Osteoblast (primary cell): ENCODE data around the gene EDAR. TPM values are rescaled to one million over a fixed set of nuclear protein-coding genes. Genes with fewer than 3 reads are reported as not detected.
A peak's percentile ranks its signal among the peaks of the same experiment; 100 is the strongest.

Experiments
- DNase-seq: peaks from one replicate; pipeline ENCODE4 v3.0.0; 2011; ENCODE audit warnings: low spot score, mixed read lengths; ENCODE audit not compliant: insufficient read length; ENCODE audit errors: missing footprints
- H2AFZ ChIP-seq: 2 replicates; pipeline ENCODE4 v1.6.0; 2011; ENCODE audit warnings: mild to moderate bottlenecking, low read length
- H3K27ac ChIP-seq: 2 replicates; pipeline ENCODE4 v1.5.1; 2011; ENCODE audit warnings: mild to moderate bottlenecking, low read depth, low read length, moderate library complexity
- H3K27me3 ChIP-seq: 2 replicates; pipeline ENCODE4 v1.6.0; 2012; ENCODE audit warnings: mild to moderate bottlenecking, control low read depth, inconsistent platforms, low read length, moderate library complexity; ENCODE audit not compliant: insufficient read depth
- H3K36me3 ChIP-seq: 2 replicates; pipeline ENCODE4 v1.5.1; 2011; ENCODE audit warnings: mild to moderate bottlenecking, low read length, control low read depth, moderate library complexity; ENCODE audit not compliant: insufficient read depth
- H3K4me1 ChIP-seq: 2 replicates; pipeline ENCODE4 v1.5.1; 2011; ENCODE audit warnings: mild to moderate bottlenecking, low read length, control low read depth, moderate library complexity; ENCODE audit not compliant: insufficient read depth
- H3K4me2 ChIP-seq: 2 replicates; pipeline ENCODE4 v1.6.0; 2011; ENCODE audit warnings: mild to moderate bottlenecking, low read length; ENCODE audit not compliant: insufficient read depth
- H3K4me3 ChIP-seq: fragments of 200-600 bp; sonication (generic); 3 replicates; pipeline ENCODE4 v1.5.1; 2012; ENCODE audit warnings: mild to moderate bottlenecking, low read length, inconsistent platforms; ENCODE audit not compliant: insufficient read depth
- H3K79me2 ChIP-seq: 2 replicates; pipeline ENCODE4 v1.6.0; 2012; ENCODE audit warnings: mild to moderate bottlenecking, low read length, control low read depth, inconsistent platforms; ENCODE audit not compliant: insufficient read depth
- H3K9me3 ChIP-seq: 2 replicates; pipeline ENCODE4 v1.5.1; 2011; ENCODE audit warnings: low read depth, low read length, control low read depth
- H4K20me1 ChIP-seq: 2 replicates; pipeline ENCODE4 v1.6.0; 2012; ENCODE audit warnings: mild to moderate bottlenecking, low read length, control low read depth; ENCODE audit not compliant: insufficient read depth
- total RNA-seq: library from RNA; depleted of rRNA; stranded (reverse); fragments of >200 nt; gene quantifications from 2 replicates; pipeline ENCODE4 v1.2.3, GENCODE V29; 2012
- TF ChIP-seq, protein P1 (sequence below): IDR thresholded peaks from 2 replicates; pipeline ENCODE4 v1.5.1; 2011; ENCODE audit warnings: mild to moderate bottlenecking, low read depth, low read length, moderate library complexity; ENCODE audit errors: extremely low read depth

Gene EDAR
- total RNA-seq, 1 donor = not detected

DNA sequence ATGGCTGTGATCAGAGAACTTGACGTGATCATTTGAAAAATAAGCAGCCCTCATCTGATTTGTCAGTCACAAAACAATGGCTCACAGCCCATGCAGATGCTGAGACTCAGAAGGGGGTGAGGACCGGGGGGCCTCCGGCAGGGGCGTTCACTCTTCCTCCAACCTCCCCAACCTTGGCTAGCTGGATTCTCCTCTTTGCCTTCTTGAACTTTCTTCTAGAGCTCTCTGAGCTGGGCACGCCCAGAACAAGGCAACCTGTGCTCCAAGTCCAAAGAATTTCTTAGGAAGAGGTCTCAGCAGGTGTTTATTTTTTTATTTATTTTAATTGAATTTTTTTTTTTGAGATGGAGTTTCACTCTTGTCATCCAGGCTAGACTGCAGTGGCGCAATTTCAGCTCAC is 16.4 kb downstream of the EDAR start:
- H3K36me3 ChIP-seq = no peaks in the 10 kb centered on the region
- H3K4me1 ChIP-seq = no peaks in the 10 kb centered on the region
- no peaks in the 10 kb centered on the region for H4K20me1 ChIP-seq
- TF ChIP-seq, protein P1, sequence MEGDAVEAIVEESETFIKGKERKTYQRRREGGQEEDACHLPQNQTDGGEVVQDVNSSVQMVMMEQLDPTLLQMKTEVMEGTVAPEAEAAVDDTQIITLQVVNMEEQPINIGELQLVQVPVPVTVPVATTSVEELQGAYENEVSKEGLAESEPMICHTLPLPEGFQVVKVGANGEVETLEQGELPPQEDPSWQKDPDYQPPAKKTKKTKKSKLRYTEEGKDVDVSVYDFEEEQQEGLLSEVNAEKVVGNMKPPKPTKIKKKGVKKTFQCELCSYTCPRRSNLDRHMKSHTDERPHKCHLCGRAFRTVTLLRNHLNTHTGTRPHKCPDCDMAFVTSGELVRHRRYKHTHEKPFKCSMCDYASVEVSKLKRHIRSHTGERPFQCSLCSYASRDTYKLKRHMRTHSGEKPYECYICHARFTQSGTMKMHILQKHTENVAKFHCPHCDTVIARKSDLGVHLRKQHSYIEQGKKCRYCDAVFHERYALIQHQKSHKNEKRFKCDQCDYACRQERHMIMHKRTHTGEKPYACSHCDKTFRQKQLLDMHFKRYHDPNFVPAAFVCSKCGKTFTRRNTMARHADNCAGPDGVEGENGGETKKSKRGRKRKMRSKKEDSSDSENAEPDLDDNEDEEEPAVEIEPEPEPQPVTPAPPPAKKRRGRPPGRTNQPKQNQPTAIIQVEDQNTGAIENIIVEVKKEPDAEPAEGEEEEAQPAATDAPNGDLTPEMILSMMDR = no peak
- peaks cover 20% of the 10 kb centered on the region for H3K27me3 ChIP-seq
- H3K4me2 ChIP-seq = no peak overlapping the region
- no peak for DNase-seq
- no peak overlapping the region for H2AFZ ChIP-seq
- H3K27ac ChIP-seq = no peak overlapping the region
- H3K9me3 ChIP-seq = no peaks in the 10 kb centered on the region
- no peaks in the 10 kb centered on the region for H3K79me2 ChIP-seq
- no peak overlapping the region for H3K4me3 ChIP-seq

DNA sequence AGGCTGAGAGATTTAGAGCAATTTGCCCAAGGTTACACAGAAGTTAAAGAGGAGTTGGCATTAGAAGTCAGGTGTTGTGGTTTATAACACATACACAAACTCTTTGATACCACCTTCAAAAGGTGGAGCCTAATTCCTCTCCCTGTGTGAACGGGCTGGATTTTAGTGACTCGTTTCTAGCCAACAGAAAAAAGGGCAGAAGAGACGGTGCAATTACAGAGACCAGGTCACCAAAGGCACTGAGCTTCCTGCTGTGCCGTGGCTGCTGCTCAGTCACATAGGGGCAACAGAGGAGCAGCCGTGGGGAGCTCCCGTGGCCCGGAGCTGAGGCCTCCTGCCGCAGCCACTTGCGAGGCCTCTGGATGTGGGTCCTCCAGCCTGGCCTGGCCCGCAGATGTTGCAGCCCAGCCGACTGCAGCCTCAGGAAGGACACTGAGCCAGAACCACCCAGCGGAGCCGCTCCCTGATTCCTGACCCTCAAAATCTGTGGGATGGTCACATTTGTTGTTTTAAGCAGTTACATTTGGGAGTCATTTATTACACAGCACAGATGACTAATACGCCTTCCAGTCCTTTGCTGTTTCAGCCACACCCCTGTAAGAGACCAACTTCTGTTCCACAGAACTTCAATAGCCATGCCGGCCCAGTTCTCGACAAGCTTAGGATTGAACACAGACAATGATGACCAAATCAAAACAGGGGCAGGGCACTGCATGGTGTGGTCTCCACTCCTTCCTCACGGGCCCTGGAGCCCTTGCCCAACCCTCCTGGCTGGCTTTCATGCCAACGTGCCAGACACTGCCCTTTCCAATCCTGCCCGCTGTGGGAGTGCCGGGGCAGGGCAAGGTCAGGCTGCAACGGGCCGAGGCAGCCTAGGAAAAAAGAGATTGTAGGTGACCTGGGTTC is 17.1 kb downstream of the EDAR start:
- peaks cover 23% of the 10 kb centered on the region for H3K27me3 ChIP-seq
- no peaks in the 10 kb centered on the region for H4K20me1 ChIP-seq
- H3K36me3 ChIP-seq = no peaks in the 10 kb centered on the region
- H3K27ac ChIP-seq = no peak overlapping the region
- no peak overlapping the region for H3K4me3 ChIP-seq
- H2AFZ ChIP-seq = no peak overlapping the region
- no peaks in the 10 kb centered on the region for H3K79me2 ChIP-seq
- no peaks in the 10 kb centered on the region for H3K9me3 ChIP-seq
- TF ChIP-seq, protein P1 = no peak
- no peaks in the 10 kb centered on the region for H3K4me1 ChIP-seq
- H3K4me2 ChIP-seq = no peak overlapping the region
- DNase-seq = peak; percentile 93

DNA sequence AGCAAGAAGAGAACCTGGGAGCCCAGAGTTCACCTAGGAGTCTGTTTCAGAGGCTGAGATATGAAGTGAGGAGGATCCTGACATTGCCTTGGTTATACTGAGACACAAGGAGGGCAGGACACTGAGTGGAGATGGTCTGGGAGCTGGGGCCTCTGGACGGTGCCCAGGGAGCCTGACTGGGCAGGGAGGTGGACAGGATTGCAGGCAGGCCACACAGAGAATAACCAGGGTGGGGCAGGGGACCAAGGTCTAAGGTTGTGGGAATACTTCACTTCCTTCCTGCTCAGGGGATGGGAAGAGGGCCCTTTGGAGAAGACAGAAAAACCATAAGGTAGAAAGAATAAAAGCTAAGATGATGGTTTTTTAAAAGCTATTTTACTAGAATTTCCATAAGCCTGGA is 18.7 kb downstream of the EDAR start:
- Histone ChIP-seq H3K4me2 (no peak overlapping the region), H2AFZ (no peak overlapping the region)

DNA sequence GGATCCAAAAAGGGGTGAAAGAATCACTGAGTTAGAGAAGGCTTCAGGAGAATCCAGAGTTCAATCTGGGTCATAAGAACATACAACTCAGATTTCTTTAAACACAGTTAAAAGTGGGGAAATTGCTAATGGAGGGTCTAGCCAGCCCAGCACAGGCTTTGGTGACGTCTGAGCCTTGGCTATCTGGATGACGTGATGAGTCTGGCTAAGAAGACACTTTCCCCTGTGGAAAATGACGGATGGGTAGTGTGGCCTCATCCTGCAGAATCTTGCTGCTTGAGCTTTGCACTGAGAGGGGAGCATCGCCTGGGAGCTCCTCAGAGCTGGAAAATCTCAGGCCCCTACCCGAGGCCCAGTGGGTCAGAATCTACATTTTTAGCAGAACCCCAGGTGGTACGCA is 19.2 kb downstream of the EDAR start:
- Histone ChIP-seq H3K4me1 (no peaks in the 10 kb centered on the region), H4K20me1 (no peaks in the 10 kb centered on the region), H3K27ac (no peak overlapping the region), H3K27me3 (peaks cover 30% of the 10 kb centered on the region), H3K36me3 (no peaks in the 10 kb centered on the region), H2AFZ (no peak overlapping the region), H3K4me3 (no peak overlapping the region), H3K9me3 (no peaks in the 10 kb centered on the region), H3K79me2 (no peaks in the 10 kb centered on the region), H3K4me2 (no peak overlapping the region)
- no peak for DNase-seq
- TF ChIP-seq, protein P1 = no peak

More for the DNA sequence above, 18.7 kb downstream of the EDAR start:
- Histone ChIP-seq H3K27ac (no peak overlapping the region), H3K9me3 (no peaks in the 10 kb centered on the region), H3K4me1 (no peaks in the 10 kb centered on the region), H4K20me1 (no peaks in the 10 kb centered on the region), H3K79me2 (no peaks in the 10 kb centered on the region), H3K4me3 (no peak overlapping the region), H3K27me3 (peaks cover 30% of the 10 kb centered on the region), H3K36me3 (no peaks in the 10 kb centered on the region)
- TF ChIP-seq, protein P1 = no peak
- DNase-seq = no peak
